Measurements from ENCODE around the gene HSPA1B. TPM values are rescaled to one million over a fixed set of nuclear protein-coding genes. Genes with fewer than 3 reads are reported as not detected.

Gene HSPA1B
- polyA plus RNA-seq, 1 donor = 61.2 TPM

Other genes with a start within 250 kb of the HSPA1B start
- 1.5 TPM for gene LTB, start 245.3 kb upstream of the HSPA1B start, polyA plus RNA-seq (ENCODE audit: insufficient read length)
- 8.3 TPM for gene LST1, start 241.5 kb upstream of the HSPA1B start, polyA plus RNA-seq (ENCODE audit: insufficient read length)
- gene NCR3, start 234.7 kb upstream of the HSPA1B start, polyA plus RNA-seq (ENCODE audit: insufficient read length) = not detected
- 24.6 TPM for gene AIF1, start 212.5 kb upstream of the HSPA1B start, polyA plus RNA-seq (ENCODE audit: insufficient read length)
- 166 TPM for gene PRRC2A, start 207.0 kb upstream of the HSPA1B start, polyA plus RNA-seq (ENCODE audit: insufficient read length)
- gene BAG6, start 175.1 kb upstream of the HSPA1B start, polyA plus RNA-seq (ENCODE audit: insufficient read length) = 252 TPM
- gene APOM, start 171.8 kb upstream of the HSPA1B start, polyA plus RNA-seq (ENCODE audit: insufficient read length) = 3.3 TPM
- gene C6orf47, start 167.0 kb upstream of the HSPA1B start, polyA plus RNA-seq (ENCODE audit: insufficient read length) = 13.1 TPM
- gene GPANK1, start 162.7 kb upstream of the HSPA1B start, polyA plus RNA-seq (ENCODE audit: insufficient read length) = 17.1 TPM
- gene CSNK2B, start 161.7 kb upstream of the HSPA1B start, polyA plus RNA-seq (ENCODE audit: insufficient read length) = 127 TPM
- gene LY6G5B, start 157.8 kb upstream of the HSPA1B start, polyA plus RNA-seq (ENCODE audit: insufficient read length) = 11.7 TPM
- gene LY6G5C, start 146.7 kb upstream of the HSPA1B start, polyA plus RNA-seq (ENCODE audit: insufficient read length) = 6.3 TPM
- gene ABHD16A, start 124.4 kb upstream of the HSPA1B start, polyA plus RNA-seq (ENCODE audit: insufficient read length) = 54.6 TPM
- not detected for gene LY6G6F, start 120.9 kb upstream of the HSPA1B start, polyA plus RNA-seq (ENCODE audit: insufficient read length)
- gene LY6G6D, start 112.4 kb upstream of the HSPA1B start, polyA plus RNA-seq (ENCODE audit: insufficient read length) = not detected
- 0.28 TPM for gene LY6G6C, start 106.0 kb upstream of the HSPA1B start, polyA plus RNA-seq (ENCODE audit: insufficient read length)
- 0.71 TPM for gene MPIG6B, start 104.4 kb upstream of the HSPA1B start, polyA plus RNA-seq (ENCODE audit: insufficient read length)
- 128 TPM for gene DDAH2, start 98.4 kb upstream of the HSPA1B start, polyA plus RNA-seq (ENCODE audit: insufficient read length)
- 116 TPM for gene CLIC1, start 91.2 kb upstream of the HSPA1B start, polyA plus RNA-seq (ENCODE audit: insufficient read length)
- 14.4 TPM for gene MSH5, start 87.7 kb upstream of the HSPA1B start, polyA plus RNA-seq (ENCODE audit: insufficient read length)
- 2.4 TPM for gene SAPCD1, start 65.1 kb upstream of the HSPA1B start, polyA plus RNA-seq (ENCODE audit: insufficient read length)
- 2.5 TPM for gene VWA7, start 50.4 kb upstream of the HSPA1B start, polyA plus RNA-seq (ENCODE audit: insufficient read length)
- gene VARS1, start 32.0 kb upstream of the HSPA1B start, polyA plus RNA-seq (ENCODE audit: insufficient read length) = 48.6 TPM
- 51.7 TPM for gene LSM2, start 20.8 kb upstream of the HSPA1B start, polyA plus RNA-seq (ENCODE audit: insufficient read length)
- 3.7 TPM for gene HSPA1L, start 12.5 kb upstream of the HSPA1B start, polyA plus RNA-seq (ENCODE audit: insufficient read length)
- 84.3 TPM for gene HSPA1A, start 12.2 kb upstream of the HSPA1B start, polyA plus RNA-seq (ENCODE audit: insufficient read length)
- 17.7 TPM for gene NEU1, start 35.1 kb downstream of the HSPA1B start, polyA plus RNA-seq (ENCODE audit: insufficient read length)
- 0.23 TPM for gene SLC44A4, start 51.3 kb downstream of the HSPA1B start, polyA plus RNA-seq (ENCODE audit: insufficient read length)
- 33.6 TPM for gene EHMT2, start 70.0 kb downstream of the HSPA1B start, polyA plus RNA-seq (ENCODE audit: insufficient read length)
- 10.9 TPM for gene ZBTB12, start 74.3 kb downstream of the HSPA1B start, polyA plus RNA-seq (ENCODE audit: insufficient read length)
- gene C2, start 100.0 kb downstream of the HSPA1B start, polyA plus RNA-seq (ENCODE audit: insufficient read length) = 11.1 TPM
- 1.7 TPM for gene CFB, start 118.4 kb downstream of the HSPA1B start, polyA plus RNA-seq (ENCODE audit: insufficient read length)
- 69.7 TPM for gene NELFE, start 131.2 kb downstream of the HSPA1B start, polyA plus RNA-seq (ENCODE audit: insufficient read length)
- gene SKIC2, start 131.4 kb downstream of the HSPA1B start, polyA plus RNA-seq (ENCODE audit: insufficient read length) = 28.5 TPM
- 16.8 TPM for gene DXO, start 144.4 kb downstream of the HSPA1B start, polyA plus RNA-seq (ENCODE audit: insufficient read length)
- 55.9 TPM for gene C4A, start 154.3 kb downstream of the HSPA1B start, polyA plus RNA-seq (ENCODE audit: insufficient read length)
- gene C4B, start 187.1 kb downstream of the HSPA1B start, polyA plus RNA-seq (ENCODE audit: insufficient read length) = 67.2 TPM
- gene CYP21A2, start 210.7 kb downstream of the HSPA1B start, polyA plus RNA-seq (ENCODE audit: insufficient read length) = 1.8 TPM

Measured in hindlimb muscle (tissue), 1 donor.